ENCODE measurements around the gene NUCB1.

DNA sequence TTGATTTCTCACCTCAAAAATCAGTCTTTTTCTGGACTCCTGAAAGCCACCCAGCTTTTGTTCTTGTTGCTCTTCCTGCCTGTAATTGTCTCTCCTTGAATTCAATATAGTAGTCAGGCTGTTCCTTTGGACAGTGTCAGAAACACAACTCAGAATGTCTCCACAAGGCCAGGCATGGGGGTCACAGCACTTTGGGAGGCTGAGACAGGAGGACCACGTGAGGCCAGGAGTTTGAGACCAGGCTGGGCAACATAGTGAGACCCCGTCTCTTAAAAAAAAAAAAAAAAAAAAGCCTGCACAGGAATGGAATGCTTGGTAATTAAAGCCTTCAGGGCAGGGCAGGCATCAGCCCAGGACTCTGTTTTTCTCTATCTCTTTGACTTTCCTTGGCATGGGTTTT lies 45.7 kb downstream of the NUCB1 start:
- TF ChIP-seq POLR2A (IDR thresholded peaks at IDR 0.05), result no peak
- TF ChIP-seq, protein P1, sequence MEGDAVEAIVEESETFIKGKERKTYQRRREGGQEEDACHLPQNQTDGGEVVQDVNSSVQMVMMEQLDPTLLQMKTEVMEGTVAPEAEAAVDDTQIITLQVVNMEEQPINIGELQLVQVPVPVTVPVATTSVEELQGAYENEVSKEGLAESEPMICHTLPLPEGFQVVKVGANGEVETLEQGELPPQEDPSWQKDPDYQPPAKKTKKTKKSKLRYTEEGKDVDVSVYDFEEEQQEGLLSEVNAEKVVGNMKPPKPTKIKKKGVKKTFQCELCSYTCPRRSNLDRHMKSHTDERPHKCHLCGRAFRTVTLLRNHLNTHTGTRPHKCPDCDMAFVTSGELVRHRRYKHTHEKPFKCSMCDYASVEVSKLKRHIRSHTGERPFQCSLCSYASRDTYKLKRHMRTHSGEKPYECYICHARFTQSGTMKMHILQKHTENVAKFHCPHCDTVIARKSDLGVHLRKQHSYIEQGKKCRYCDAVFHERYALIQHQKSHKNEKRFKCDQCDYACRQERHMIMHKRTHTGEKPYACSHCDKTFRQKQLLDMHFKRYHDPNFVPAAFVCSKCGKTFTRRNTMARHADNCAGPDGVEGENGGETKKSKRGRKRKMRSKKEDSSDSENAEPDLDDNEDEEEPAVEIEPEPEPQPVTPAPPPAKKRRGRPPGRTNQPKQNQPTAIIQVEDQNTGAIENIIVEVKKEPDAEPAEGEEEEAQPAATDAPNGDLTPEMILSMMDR (IDR thresholded peaks at IDR 0.05), result no peak

Data from uterus (tissue), 2 donors.